Hematopoietic multipotent progenitor cell treated with erythropoietin and hydrocortisone succinate and interleukin-3 and kit ligand, for 4 days (in vitro differentiated cells): ENCODE data around the gene SUSD2.
A peak's percentile ranks its signal among the peaks of the same experiment; 100 is the strongest.
"Not testable (repeated sequence)": the region's sequence is repeated elsewhere in the genome, so short reads cannot be mapped to it uniquely, and the experiment has no call there.

Experiments used
- DNase-seq: peaks from one replicate; pipeline ENCODE4 v3.0.0-alpha.2; 2015

The SUSD2 gene

GRCh38 chr22:24190596-24191208, 9.4 kb downstream of the SUSD2 start:
- no peak for DNase-seq

- DNase-seq: no peak
Measured at GRCh38 chr22:24191381-24191841, 10.1 kb downstream of the SUSD2 start.

GRCh38 chr22:24191893-24192292, 10.6 kb downstream of the SUSD2 start:
- no peak for DNase-seq

- DNase-seq: no peak
Measured at GRCh38 chr22:24198682-24199052, 17.4 kb downstream of the SUSD2 start.

- no peak for DNase-seq
Measured at GRCh38 chr22:24200619-24201212, 19.4 kb downstream of the SUSD2 start.

- DNase-seq: no peak
Measured at GRCh38 chr22:24201681-24202614, 20.7 kb downstream of the SUSD2 start.

GRCh38 chr22:24203856-24204255, 22.6 kb downstream of the SUSD2 start:
- DNase-seq: not testable (repeated sequence)

GRCh38 chr22:24205438-24206195, 24.3 kb downstream of the SUSD2 start:
- no peak for DNase-seq

GRCh38 chr22:24206460-24207263, 25.4 kb downstream of the SUSD2 start:
- DNase-seq: peak; percentile 66

- peak; percentile 33 for DNase-seq
Measured at GRCh38 chr22:24207264-24208011, 26.2 kb downstream of the SUSD2 start.

- DNase-seq: peak; percentile 65
Measured at GRCh38 chr22:24208012-24208749, 26.9 kb downstream of the SUSD2 start.

GRCh38 chr22:24209016-24209415, 27.7 kb downstream of the SUSD2 start:
- no peak for DNase-seq

- DNase-seq: no peak
Measured at GRCh38 chr22:24209687-24210086, 28.4 kb downstream of the SUSD2 start.

- not testable (repeated sequence) for DNase-seq
Measured at GRCh38 chr22:24210409-24210808, 29.1 kb downstream of the SUSD2 start.

- not testable (repeated sequence) for DNase-seq
Measured at GRCh38 chr22:24211716-24212115, 30.4 kb downstream of the SUSD2 start.

- not testable (repeated sequence) for DNase-seq
Measured at GRCh38 chr22:24213111-24213510, 31.8 kb downstream of the SUSD2 start.

GRCh38 chr22:24214467-24215285, 33.4 kb downstream of the SUSD2 start:
- DNase-seq: no peak

GRCh38 chr22:24216541-24217209, 35.4 kb downstream of the SUSD2 start:
- no peak for DNase-seq

GRCh38 chr22:24217384-24217783, 36.1 kb downstream of the SUSD2 start:
- DNase-seq: no peak
